NT2/D1 (cell line): ENCODE data around the gene GAL3ST3.

ENCODE experiments used
- DNase-seq: peaks from one replicate; pipeline ENCODE4 v3.0.0-alpha.2; 2011; ENCODE audit warnings: low read depth, low spot score
- H3K27me3 ChIP-seq: 2 replicates; pipeline ENCODE4 v1.6.0; 2011; ENCODE audit warnings: mild to moderate bottlenecking; ENCODE audit not compliant: insufficient read length, insufficient read depth
- H3K36me3 ChIP-seq: 2 replicates; pipeline ENCODE4 v1.6.1; 2011; ENCODE audit warnings: mild to moderate bottlenecking, low read length, mixed read lengths; ENCODE audit not compliant: insufficient read depth, insufficient read length
- H3K4me1 ChIP-seq: 2 replicates; pipeline ENCODE4 v1.5.1; 2011; ENCODE audit not compliant: insufficient read depth, insufficient read length
- H3K4me3 ChIP-seq: 2 replicates; pipeline ENCODE4 v1.5.1; 2011; ENCODE audit warnings: low read depth; ENCODE audit not compliant: insufficient read length
- H3K9ac ChIP-seq: 2 replicates; pipeline ENCODE4 v1.6.0; 2011; ENCODE audit warnings: low read depth; ENCODE audit not compliant: insufficient read length
- H3K9me3 ChIP-seq: 2 replicates; pipeline ENCODE4 v1.5.1; 2011; ENCODE audit warnings: mild to moderate bottlenecking, low read length; ENCODE audit not compliant: insufficient read depth
- SUZ12 ChIP-seq: IDR thresholded peaks from 2 replicates; pipeline ENCODE4 v1.6.1; 2011; ENCODE audit not compliant: insufficient read length, insufficient read depth; ENCODE audit errors: extremely low read depth
- YY1 ChIP-seq: IDR thresholded peaks from 2 replicates; pipeline ENCODE4 v1.6.1; 2011; ENCODE audit not compliant: insufficient read length, insufficient read depth
- ZNF274 ChIP-seq: IDR thresholded peaks from 2 replicates; pipeline ENCODE4 v1.6.1; 2011; ENCODE audit warnings: mild to moderate bottlenecking, low read depth, low read length

Gene GAL3ST3

GRCh38 chr11:65997286-65997685 is 51.7 kb downstream of the GAL3ST3 start:
- H3K36me3 ChIP-seq, result peaks cover 51% of the 10 kb centered on the region
- H3K9ac ChIP-seq, result no peak overlapping the region
- no peaks in the 10 kb centered on the region for H3K9me3 ChIP-seq
- no peaks in the 10 kb centered on the region for H3K27me3 ChIP-seq
- no peak overlapping the region for H3K4me3 ChIP-seq
- peaks cover 2% of the 10 kb centered on the region for H3K4me1 ChIP-seq
- TF ChIP-seq SUZ12 (no peak), YY1 (no peak), ZNF274 (no peak)
- no peak for DNase-seq

GRCh38 chr11:65992056-65992455 is 56.9 kb downstream of the GAL3ST3 start:
- Histone ChIP-seq H3K9me3 (no peaks in the 10 kb centered on the region), H3K9ac (no peak overlapping the region), H3K4me1 (no peaks in the 10 kb centered on the region), H3K27me3 (no peaks in the 10 kb centered on the region), H3K4me3 (no peak overlapping the region), H3K36me3 (peaks cover 24% of the 10 kb centered on the region)
- DNase-seq, result no peak
- TF ChIP-seq SUZ12 (no peak), ZNF274 (no peak)
